Measurements from ENCODE around the gene CCDC112.
"Not testable (repeated sequence)": the region's sequence is repeated elsewhere in the genome, so short reads cannot be mapped to it uniquely, and the experiment has no call there.

CCDC112 gene

GRCh38 chr5:115257981-115258380 lies 38.5 kb downstream of the CCDC112 start:
- no peaks in the 10 kb centered on the region for H3K9me3 Mint-ChIP-seq
- no peak overlapping the region for H3K27ac Mint-ChIP-seq
- H3K4me3 Mint-ChIP-seq: no peak overlapping the region
- peaks cover 76% of the 10 kb centered on the region for H3K4me1 Mint-ChIP-seq
- H3K36me3 Mint-ChIP-seq: peaks cover 10% of the 10 kb centered on the region
- no peak for ATAC-seq
- no peaks in the 10 kb centered on the region for H3K27me3 Mint-ChIP-seq

- Mint-ChIP-seq H3K36me3 (peaks cover 22% of the 10 kb centered on the region), H3K27ac (peak overlapping the region; percentile 36), H3K4me1 (peaks cover 29% of the 10 kb centered on the region)
- ATAC-seq, H3K9me3 Mint-ChIP-seq, H3K4me3 Mint-ChIP-seq, H3K27me3 Mint-ChIP-seq: not testable (repeated sequence)
Observed at GRCh38 chr5:115249379-115249778, 47.1 kb downstream of the CCDC112 start.

GRCh38 chr5:115246361-115246991 lies 50.0 kb downstream of the CCDC112 start:
- Mint-ChIP-seq H3K4me1 (peaks cover 35% of the 10 kb centered on the region), H3K4me3 (no peak overlapping the region), H3K27me3 (no peaks in the 10 kb centered on the region), H3K27ac (no peak overlapping the region), H3K9me3 (peaks cover 3% of the 10 kb centered on the region), H3K36me3 (peaks cover 22% of the 10 kb centered on the region)
- ATAC-seq: no peak

- Mint-ChIP-seq H3K27me3 (no peaks in the 10 kb centered on the region), H3K27ac (no peak overlapping the region), H3K9me3 (no peaks in the 10 kb centered on the region), H3K36me3 (peaks cover 14% of the 10 kb centered on the region), H3K4me3 (no peak overlapping the region), H3K4me1 (peaks cover 13% of the 10 kb centered on the region)
- ATAC-seq: no peak
Observed at GRCh38 chr5:115243412-115243811, 53.0 kb downstream of the CCDC112 start.

GRCh38 chr5:115241881-115242642 lies 54.4 kb downstream of the CCDC112 start:
- Mint-ChIP-seq H3K4me1 (peaks cover 13% of the 10 kb centered on the region), H3K27me3 (no peaks in the 10 kb centered on the region), H3K27ac (no peak overlapping the region), H3K4me3 (no peak overlapping the region), H3K9me3 (no peaks in the 10 kb centered on the region), H3K36me3 (peaks cover 19% of the 10 kb centered on the region)
- ATAC-seq: no peak

GRCh38 chr5:115237066-115237465 lies 59.4 kb downstream of the CCDC112 start:
- Mint-ChIP-seq H3K36me3 (peaks cover 41% of the 10 kb centered on the region), H3K9me3 (no peaks in the 10 kb centered on the region), H3K27ac (no peak overlapping the region), H3K4me3 (no peak overlapping the region), H3K27me3 (no peaks in the 10 kb centered on the region), H3K4me1 (peaks cover 6% of the 10 kb centered on the region)
- ATAC-seq: no peak

- Mint-ChIP-seq H3K36me3 (peaks cover 46% of the 10 kb centered on the region), H3K27ac (no peak overlapping the region), H3K27me3 (no peaks in the 10 kb centered on the region), H3K4me3 (no peak overlapping the region), H3K9me3 (no peaks in the 10 kb centered on the region), H3K4me1 (peaks cover 2% of the 10 kb centered on the region)
- ATAC-seq: no peak
Observed at GRCh38 chr5:115236599-115236998, 59.9 kb downstream of the CCDC112 start.

- Mint-ChIP-seq H3K4me3 (no peak overlapping the region), H3K36me3 (peaks cover 55% of the 10 kb centered on the region), H3K27ac (no peak overlapping the region), H3K27me3 (no peaks in the 10 kb centered on the region), H3K9me3 (no peaks in the 10 kb centered on the region), H3K4me1 (peaks cover 7% of the 10 kb centered on the region)
- ATAC-seq: no peak
Observed at GRCh38 chr5:115231598-115231997, 64.9 kb downstream of the CCDC112 start.

- H3K27ac Mint-ChIP-seq: no peak overlapping the region
- H3K36me3 Mint-ChIP-seq: peaks cover 63% of the 10 kb centered on the region
- no peaks in the 10 kb centered on the region for H3K27me3 Mint-ChIP-seq
- H3K9me3 Mint-ChIP-seq: no peaks in the 10 kb centered on the region
- peaks cover 10% of the 10 kb centered on the region for H3K4me1 Mint-ChIP-seq
- H3K4me3 Mint-ChIP-seq: no peak overlapping the region
- no peak for ATAC-seq
Observed at GRCh38 chr5:115229606-115230005, 66.8 kb downstream of the CCDC112 start.

GRCh38 chr5:115227281-115227680 lies 69.2 kb downstream of the CCDC112 start:
- Mint-ChIP-seq H3K9me3 (no peaks in the 10 kb centered on the region), H3K4me3 (no peak overlapping the region), H3K36me3 (peaks cover 59% of the 10 kb centered on the region), H3K27ac (no peak overlapping the region), H3K27me3 (no peaks in the 10 kb centered on the region), H3K4me1 (peaks cover 12% of the 10 kb centered on the region)
- no peak for ATAC-seq

Measured in stimulated activated memory B cell treated with anti-CD40 and anti-IgM and Interleukin-4, amounts not matched to agents 10 μg/mL and 1 μg/mL and 100 μg/mL, for 72 hours (primary cell).